ENCODE results near the gene NPSR1.
"Not testable (repeated sequence)": the region's sequence is repeated elsewhere in the genome, so short reads cannot be mapped to it uniquely, and the experiment has no call there.

Gene NPSR1

GRCh38 chr7:34878944-34879735 lies 221.1 kb downstream of the NPSR1 start:
- not testable (repeated sequence) for DNase-seq

GRCh38 chr7:34879871-34880270 lies 221.9 kb downstream of the NPSR1 start:
- no peak for DNase-seq

- not testable (repeated sequence) for DNase-seq
Observed at GRCh38 chr7:34883855-34884254, 225.8 kb downstream of the NPSR1 start.

- no peak for DNase-seq
Observed at GRCh38 chr7:34886856-34887255, 228.8 kb downstream of the NPSR1 start.

- no peak for DNase-seq
Observed at GRCh38 chr7:34889951-34890350, 231.9 kb downstream of the NPSR1 start.

GRCh38 chr7:34895202-34895601 lies 237.2 kb downstream of the NPSR1 start:
- DNase-seq: no peak
